Subcutaneous adipose tissue (tissue), 4 donors: ENCODE data around the gene ZNF764. TPM values are rescaled to one million over a fixed set of nuclear protein-coding genes. Genes with fewer than 3 reads are reported as not detected.

Experiments used
- CTCF ChIP-seq: fragments of 450-650 bp; IDR thresholded peaks from one replicate; pipeline ENCODE4 v1.5.1; 2016; ENCODE audit warnings: low read depth, mild to moderate bottlenecking, control low read depth, antibody characterized with exemption, moderate library complexity
- total RNA-seq, 4 donors: library from RNA; depleted of rRNA; stranded (reverse); fragments of >200 nt; gene quantifications; one replicate each; pipeline ENCODE4 v1.1.0, GENCODE V29; 2016

ZNF764 gene
- total RNA-seq, 4 donors from 2014 or later = 3.6 to 11.3 (median 4.9) TPM

GRCh38 chr16:30532285-30533145, 25.7 kb downstream of the ZNF764 start:
- no peak for TF ChIP-seq CTCF

- TF ChIP-seq CTCF = no peak
Observed at GRCh38 chr16:30530163-30531037, 27.8 kb downstream of the ZNF764 start.

- TF ChIP-seq CTCF = no peak
Observed at GRCh38 chr16:30528799-30529457, 29.2 kb downstream of the ZNF764 start.

GRCh38 chr16:30527635-30528178, 30.5 kb downstream of the ZNF764 start:
- no peak for TF ChIP-seq CTCF

- TF ChIP-seq CTCF = no peak
Observed at GRCh38 chr16:30526823-30527634, 31.1 kb downstream of the ZNF764 start.

- no peak for TF ChIP-seq CTCF
Observed at GRCh38 chr16:30526137-30526822, 31.9 kb downstream of the ZNF764 start, which contains the start of gene ZNF768. Gene ZNF768 (minus strand): TSS chr16:30526566. CDS start chr16:30526413, 153 bp downstream.
